Activated T-helper 1 cell treated with anti-CD3 and anti-CD28 coated beads, Interleukin-12 subunit alpha, Interleukin-12 subunit beta, Interleukin-2, Interleukin-4 antibody, amounts not matched to agents 30 ng/mL and 10 ng/mL and 1 ng/mL, durations not matched to agents 14 hours and 24 hours and 36 hours (primary cell): ENCODE data around the gene CHCHD4. TPM values are rescaled to one million over a fixed set of nuclear protein-coding genes. Genes with fewer than 3 reads are reported as not detected.
"Not testable (repeated sequence)": the region's sequence is repeated elsewhere in the genome, so short reads cannot be mapped to it uniquely, and the experiment has no call there.

Experiments used
- DNase-seq: peaks from one replicate; pipeline ENCODE4 v3.0.0; 2021; ENCODE audit warnings: low spot score
- H3K27ac Mint-ChIP-seq: one replicate; pipeline ENCODE4 v1.8.0; 2021; ENCODE audit warnings: mild to moderate bottlenecking, mixed read lengths
- H3K27me3 Mint-ChIP-seq: one replicate; pipeline ENCODE4 v1.8.0; 2022; ENCODE audit warnings: mild to moderate bottlenecking, moderate library complexity, mixed read lengths; ENCODE audit not compliant: insufficient read depth
- H3K36me3 Mint-ChIP-seq: one replicate; pipeline ENCODE4 v1.8.0; 2021; ENCODE audit warnings: low read depth, mixed read lengths
- H3K4me1 Mint-ChIP-seq: one replicate; pipeline ENCODE4 v1.8.0; 2021; ENCODE audit warnings: low read depth, mixed read lengths
- H3K4me3 Mint-ChIP-seq: one replicate; pipeline ENCODE4 v1.8.0; 2021; ENCODE audit warnings: mild to moderate bottlenecking, moderate library complexity, mixed read lengths
- H3K9me3 Mint-ChIP-seq: one replicate; pipeline ENCODE4 v1.8.0; 2021; ENCODE audit warnings: mixed read lengths
- intact Hi-C: fragments of 100-400 bp; cut with micrococcal nuclease; formaldehyde crosslinking; loops from one replicate; pipeline ENCODE4 v1.15.1; 2024
- total RNA-seq: library from RNA; stranded (reverse); gene quantifications from 2 replicates; pipeline ENCODE4 v1.2.3, GENCODE V29; 2022

CHCHD4 gene
- total RNA-seq, 1 donor from 2014 or later = 27.8 TPM

GRCh38 chr3:14091959-14092358 lies 32.7 kb downstream of the CHCHD4 start:
- H3K4me1 Mint-ChIP-seq, H3K4me3 Mint-ChIP-seq, H3K27me3 Mint-ChIP-seq, intact Hi-C loops, H3K27ac Mint-ChIP-seq, DNase-seq, H3K36me3 Mint-ChIP-seq: not testable (repeated sequence)
- peaks cover 15% of the 10 kb centered on the region for H3K9me3 Mint-ChIP-seq

GRCh38 chr3:14087461-14087860 lies 37.2 kb downstream of the CHCHD4 start:
- DNase-seq, H3K36me3 Mint-ChIP-seq, H3K27ac Mint-ChIP-seq, H3K4me1 Mint-ChIP-seq, H3K4me3 Mint-ChIP-seq, intact Hi-C loops: not testable (repeated sequence)
- H3K9me3 Mint-ChIP-seq = peaks cover 19% of the 10 kb centered on the region
- H3K27me3 Mint-ChIP-seq = peaks cover 11% of the 10 kb centered on the region

- H3K9me3 Mint-ChIP-seq = peaks cover 20% of the 10 kb centered on the region
- H3K36me3 Mint-ChIP-seq = peaks cover 1% of the 10 kb centered on the region
- H3K27me3 Mint-ChIP-seq = peaks cover 6% of the 10 kb centered on the region
- H3K4me1 Mint-ChIP-seq = peaks cover 8% of the 10 kb centered on the region
- intact Hi-C loops = loop anchor here (1.0 to 2.0 kb wide), 3 partner anchors 43 to 97 kb away; partner anchors contain the start of genes LSM3, TMEM43 and XPC
- H3K27ac Mint-ChIP-seq = peak overlapping the region; percentile 45
- peak overlapping the region; percentile 9 for H3K4me3 Mint-ChIP-seq
- DNase-seq = no peak
Observed at GRCh38 chr3:14082108-14082657, 42.5 kb downstream of the CHCHD4 start.

- peaks cover 6% of the 10 kb centered on the region for H3K4me1 Mint-ChIP-seq
- H3K4me3 Mint-ChIP-seq = no peak overlapping the region
- no peak for DNase-seq
- peaks cover 1% of the 10 kb centered on the region for H3K36me3 Mint-ChIP-seq
- H3K27me3 Mint-ChIP-seq = peaks cover 4% of the 10 kb centered on the region
- no peak overlapping the region for H3K27ac Mint-ChIP-seq
- H3K9me3 Mint-ChIP-seq = peaks cover 19% of the 10 kb centered on the region
- intact Hi-C loops = no loop called here
Observed at GRCh38 chr3:14077310-14077709, 47.4 kb downstream of the CHCHD4 start.

GRCh38 chr3:14075233-14075632 lies 49.4 kb downstream of the CHCHD4 start:
- H3K4me3 Mint-ChIP-seq, H3K36me3 Mint-ChIP-seq, H3K27ac Mint-ChIP-seq, H3K27me3 Mint-ChIP-seq, intact Hi-C loops, H3K4me1 Mint-ChIP-seq, DNase-seq: not testable (repeated sequence)
- H3K9me3 Mint-ChIP-seq = peaks cover 17% of the 10 kb centered on the region

- intact Hi-C loops = no loop called here
- Mint-ChIP-seq H3K36me3 (no peaks in the 10 kb centered on the region), H3K27me3 (peaks cover 8% of the 10 kb centered on the region), H3K9me3 (no peaks in the 10 kb centered on the region), H3K27ac (no peak overlapping the region), H3K4me1 (no peaks in the 10 kb centered on the region), H3K4me3 (no peak overlapping the region)
- no peak for DNase-seq
Observed at GRCh38 chr3:14064910-14065309, 59.8 kb downstream of the CHCHD4 start.

- no peaks in the 10 kb centered on the region for H3K4me1 Mint-ChIP-seq
- H3K27me3 Mint-ChIP-seq = peaks cover 8% of the 10 kb centered on the region
- intact Hi-C loops = no loop called here
- H3K4me3 Mint-ChIP-seq = no peak overlapping the region
- H3K27ac Mint-ChIP-seq = no peak overlapping the region
- DNase-seq = no peak
- no peaks in the 10 kb centered on the region for H3K9me3 Mint-ChIP-seq
- H3K36me3 Mint-ChIP-seq = no peaks in the 10 kb centered on the region
Observed at GRCh38 chr3:14063152-14063551, 61.5 kb downstream of the CHCHD4 start.

Other genes with a start within 250 kb of the CHCHD4 start
- gene WNT7A, start 244.8 kb downstream of the CHCHD4 start, total RNA-seq = not detected in 2 replicates
- 40.4 and 41.3 TPM in 2 replicates for gene TMEM43, start 182 bp upstream of the CHCHD4 start, total RNA-seq
- 34.1 and 35.9 TPM in 2 replicates for gene XPC, start 53.7 kb upstream of the CHCHD4 start, total RNA-seq
- 15.6 and 15.8 TPM in 2 replicates for gene LSM3, start 53.9 kb upstream of the CHCHD4 start, total RNA-seq